Endothelial cell of umbilical vein (primary cell): ENCODE results near the gene SPOCD1. TPM values are rescaled to one million over a fixed set of nuclear protein-coding genes. Genes with fewer than 3 reads are reported as not detected.

Source experiments
- BruUV-seq: library from RNA; stranded (reverse); fragments of 400-500 nt; replicated peaks from 2 replicates; lab custom pipeline; 2021; lab: Mats Ljungman, UMichigan
- CTCF ChIA-PET: fragments of 300-600, 350-600 bp; sonication (Branson Sonifier 250); formaldehyde crosslinking; loops from one replicate; lab custom pipeline; 2021; ENCODE audit warnings: antibody characterized with exemption, inconsistent platforms; lab: Charles Lee
- POLR2A ChIA-PET: fragments of 300-600, 350-600 bp; sonication (Branson Sonifier 250); formaldehyde crosslinking; loops from one replicate; lab custom pipeline; 2021; ENCODE audit warnings: antibody characterized with exemption, inconsistent platforms; lab: Charles Lee
- DNase-seq: peaks from one replicate; pipeline ENCODE4 v3.0.0-alpha.2; 2011; ENCODE audit warnings: low read depth, low spot score
- FAIRE-seq: peaks from 2 replicates; lab custom pipeline; 2011; peaks lifted over from hg19 to GRCh38; lab: Jason Lieb, UNC
- H2AFZ ChIP-seq: 2 replicates; pipeline ENCODE4 v1.6.0; 2012; ENCODE audit warnings: low read depth, low read length, control low read depth, inconsistent platforms
- H3K27ac ChIP-seq: 2 replicates; pipeline ENCODE4 v1.5.1; 2011; ENCODE audit warnings: low read depth, mild to moderate bottlenecking, control low read depth, low read length, moderate library complexity; ENCODE audit not compliant: insufficient read depth
- H3K27me3 ChIP-seq, 2 experiments: 2 replicates each; pipeline versions ENCODE4 v1.6.0 to v1.6.1; 2011; ENCODE audit warnings: low read length in 2 of 2, mixed read lengths in 1 of 2; ENCODE audit not compliant: control insufficient read depth in 2 of 2, insufficient read depth in 2 of 2
- H3K36me3 ChIP-seq, 2 experiments: 2 replicates in 1 of 2; 3 replicates in 1 of 2; pipeline ENCODE4 v1.5.1; 2011; ENCODE audit warnings: low read length in 2 of 2, mild to moderate bottlenecking in 1 of 2, moderate library complexity in 1 of 2; ENCODE audit not compliant: control insufficient read depth in 2 of 2, insufficient read depth in 2 of 2; ENCODE audit errors: extremely low read depth in 1 of 2
- H3K4me1 ChIP-seq: 3 replicates; pipeline ENCODE4 v1.5.1; 2011; ENCODE audit warnings: mild to moderate bottlenecking, low read length; ENCODE audit not compliant: control insufficient read depth, insufficient read depth; ENCODE audit errors: extremely low read depth
- H3K4me2 ChIP-seq: 2 replicates; pipeline ENCODE4 v1.6.1; 2011; ENCODE audit warnings: low read length, control low read depth, mixed read lengths; ENCODE audit not compliant: insufficient read depth
- H3K4me3 ChIP-seq, 3 experiments: fragments of 200-600 bp in 1 of 3; sonication (generic), shearing (Covaris generic) in 1 of 3; replicated peaks in 1 of 3; 2 replicates each; pipeline ENCODE4 v1.5.1; 2011 to 2016; ENCODE audit warnings: control low read depth in 3 of 3, low read length in 3 of 3, mild to moderate bottlenecking in 2 of 3, inconsistent platforms in 1 of 3, low read depth in 1 of 3, moderate library complexity in 1 of 3; ENCODE audit not compliant: insufficient read depth in 1 of 3
- H3K79me2 ChIP-seq: 2 replicates; pipeline ENCODE4 v1.6.0; 2012; ENCODE audit warnings: low read length, inconsistent platforms; ENCODE audit not compliant: control insufficient read depth, insufficient read depth
- H3K9ac ChIP-seq: replicated peaks from 2 replicates; pipeline ENCODE3; 2011; ENCODE audit warnings: low read length, control low read depth; ENCODE audit not compliant: insufficient read depth; ENCODE audit errors: extremely low read depth
- H3K9me1 ChIP-seq: replicated peaks from 3 replicates; pipeline ENCODE4 v1.6.0; 2011; ENCODE audit warnings: mild to moderate bottlenecking, low read length; ENCODE audit not compliant: control insufficient read depth, insufficient read depth; ENCODE audit errors: extremely low read depth
- H3K9me3 ChIP-seq: replicated peaks from 2 replicates; pipeline ENCODE4 v1.5.1; 2012; ENCODE audit warnings: low read length, inconsistent platforms; ENCODE audit not compliant: control insufficient read depth, insufficient read depth
- H4K20me1 ChIP-seq: replicated peaks from 2 replicates; pipeline ENCODE3; 2011; ENCODE audit warnings: mild to moderate bottlenecking, low read length; ENCODE audit not compliant: control insufficient read depth, insufficient read depth; ENCODE audit errors: extremely low read depth
- EZH2 ChIP-seq: IDR thresholded peaks from 2 replicates; pipeline ENCODE4 v1.6.1; 2012; ENCODE audit warnings: borderline replicate concordance, low read depth, mild to moderate bottlenecking, moderate library complexity, low read length, inconsistent platforms; ENCODE audit not compliant: severe bottlenecking
- FOS ChIP-seq: IDR thresholded peaks from 2 replicates; pipeline ENCODE4 v1.6.1; 2011; ENCODE audit warnings: mild to moderate bottlenecking, low read length, moderate library complexity, borderline replicate concordance; ENCODE audit not compliant: insufficient read depth
- GATA2 ChIP-seq: IDR thresholded peaks from 2 replicates; pipeline ENCODE4 v1.7.0; 2011; ENCODE audit warnings: low read depth, mild to moderate bottlenecking, moderate library complexity, mixed read lengths, low read length; ENCODE audit not compliant: insufficient read length, insufficient read depth
- JUN ChIP-seq: IDR thresholded peaks from 2 replicates; pipeline ENCODE4 v1.6.1; 2011; ENCODE audit warnings: borderline replicate concordance, low read depth; ENCODE audit not compliant: insufficient read length, insufficient read depth
- MAX ChIP-seq: IDR thresholded peaks from 2 replicates; pipeline ENCODE4 v1.6.1; 2011; ENCODE audit not compliant: insufficient read depth, insufficient read length
- MYC ChIP-seq: IDR thresholded peaks from one replicate; pipeline ENCODE4 v1.6.1; 2011; ENCODE audit warnings: mild to moderate bottlenecking, low read depth, low read length
- POLR2A ChIP-seq: IDR thresholded peaks from 2 replicates; pipeline ENCODE4 v1.6.1; 2012; ENCODE audit warnings: low read depth, mild to moderate bottlenecking, control low read depth, low read length
- POLR2AphosphoS5 ChIP-seq: IDR thresholded peaks from 2 replicates; pipeline ENCODE4 v1.6.1; 2012; ENCODE audit warnings: low read depth, mild to moderate bottlenecking, control low read depth, low read length, moderate library complexity; ENCODE audit not compliant: insufficient read depth
- dilution Hi-C: fragments of 300-500 bp; cut with MboI; formaldehyde crosslinking; loops from one replicate; pipeline ENCODE4 v1.15.0; 2019; ENCODE audit warnings: low sequenced_read_pairs; ENCODE audit not compliant: extremely low pct_ligation_motif_present
- intact Hi-C: fragments of 100-400 bp; cut with micrococcal nuclease; formaldehyde crosslinking; loops from one replicate; pipeline ENCODE4 v1.10.0; 2022
- polyA plus RNA-seq, 4 experiments: library from polyadenylated mRNA; depleted of rRNA in 3 of 4; stranded (reverse) in 3 of 4; unstranded in 1 of 4; fragments of >200 nt; gene quantifications; 2 replicates each; pipeline versions ENCODE4 v1.2.1 to v1.2.3, GENCODE V29; 2011 to 2012; ENCODE audit warnings: missing spikeins in 1 of 4
- total RNA-seq: library from RNA; stranded (reverse); gene quantifications from 2 replicates; pipeline ENCODE4 v1.2.3, GENCODE V29; 2021
- TF ChIP-seq, protein P1 (sequence below), 2 donors: IDR thresholded peaks; 1 replicate in 1 of 2; 2 replicates in 1 of 2; pipeline ENCODE4 v1.5.1; 2011; ENCODE audit warnings: low read length in 2 of 2, mild to moderate bottlenecking in 2 of 2, moderate library complexity in 2 of 2, control low read depth in 1 of 2, inconsistent platforms in 1 of 2, low read depth in 1 of 2; ENCODE audit not compliant: insufficient read depth in 1 of 2; ENCODE audit errors: extremely low read depth in 1 of 2

SPOCD1 gene
- total and polyA plus RNA-seq, 2 donors (not counting 3 experiments of a cell fraction or from before 2014, with no cell fraction given): 0.27 to 33.0 TPM

GRCh38 chr1:31787261-31787660, 28.6 kb downstream of the SPOCD1 start:
- no peaks in the 10 kb centered on the region for H3K9me1 ChIP-seq
- FAIRE-seq (no peak), DNase-seq (no peak)
- no peaks in the 10 kb centered on the region for H3K79me2 ChIP-seq
- H4K20me1 ChIP-seq: no peaks in the 10 kb centered on the region
- TF ChIP-seq FOS (no peak), POLR2A (no peak), POLR2AphosphoS5 (no peak)
- POLR2A ChIA-PET: no interaction called here
- H3K9me3 ChIP-seq: no peaks in the 10 kb centered on the region
- no peak overlapping the region for H2AFZ ChIP-seq
- H3K4me1 ChIP-seq: peaks cover 4% of the 10 kb centered on the region
- H3K27ac ChIP-seq: no peak overlapping the region
- H3K27me3 ChIP-seq: no peaks in the 10 kb centered on the region
- BruUV-seq: no TSS peak
- H3K4me3 ChIP-seq: no peak overlapping the region
- no peak overlapping the region for H3K4me2 ChIP-seq
- CTCF ChIA-PET: interaction anchor here (2.3 to 2.4 kb wide), 2 partner anchors 18 to 117 kb away, joined by 12 to 17 read pairs; no protein-coding TSS in a partner anchor
- no peaks in the 10 kb centered on the region for H3K36me3 ChIP-seq
- intact Hi-C loops: loop anchor here (10.0 kb wide), 1 partner anchor 392 kb away; no protein-coding TSS in a partner anchor
- no peak overlapping the region for H3K9ac ChIP-seq
- dilution Hi-C loops: no loop called here

GRCh38 chr1:31786366-31787060, 29.3 kb downstream of the SPOCD1 start:
- no peak overlapping the region for H3K27ac ChIP-seq
- CTCF ChIA-PET: interaction anchor here (1.5 kb wide), 1 partner anchor 21 kb away, joined by 3 read pairs; no protein-coding TSS in a partner anchor
- no TSS peak for BruUV-seq
- POLR2A ChIA-PET: no interaction called here
- no peak for TF ChIP-seq POLR2A
- TF ChIP-seq, protein P1, sequence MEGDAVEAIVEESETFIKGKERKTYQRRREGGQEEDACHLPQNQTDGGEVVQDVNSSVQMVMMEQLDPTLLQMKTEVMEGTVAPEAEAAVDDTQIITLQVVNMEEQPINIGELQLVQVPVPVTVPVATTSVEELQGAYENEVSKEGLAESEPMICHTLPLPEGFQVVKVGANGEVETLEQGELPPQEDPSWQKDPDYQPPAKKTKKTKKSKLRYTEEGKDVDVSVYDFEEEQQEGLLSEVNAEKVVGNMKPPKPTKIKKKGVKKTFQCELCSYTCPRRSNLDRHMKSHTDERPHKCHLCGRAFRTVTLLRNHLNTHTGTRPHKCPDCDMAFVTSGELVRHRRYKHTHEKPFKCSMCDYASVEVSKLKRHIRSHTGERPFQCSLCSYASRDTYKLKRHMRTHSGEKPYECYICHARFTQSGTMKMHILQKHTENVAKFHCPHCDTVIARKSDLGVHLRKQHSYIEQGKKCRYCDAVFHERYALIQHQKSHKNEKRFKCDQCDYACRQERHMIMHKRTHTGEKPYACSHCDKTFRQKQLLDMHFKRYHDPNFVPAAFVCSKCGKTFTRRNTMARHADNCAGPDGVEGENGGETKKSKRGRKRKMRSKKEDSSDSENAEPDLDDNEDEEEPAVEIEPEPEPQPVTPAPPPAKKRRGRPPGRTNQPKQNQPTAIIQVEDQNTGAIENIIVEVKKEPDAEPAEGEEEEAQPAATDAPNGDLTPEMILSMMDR (IDR thresholded peaks at IDR 0.05; ENCODE audit: extremely low read depth in 1 of 2, insufficient read depth in 1 of 2, low read depth in 1 of 2, low read length in 2 of 2): no peak
- TF ChIP-seq POLR2AphosphoS5: no peak
- no peak for TF ChIP-seq MYC
- no peak for TF ChIP-seq GATA2
- no peak for TF ChIP-seq FOS
- TF ChIP-seq JUN: no peak
- TF ChIP-seq MAX: no peak
- no peak for TF ChIP-seq EZH2
- no peaks in the 10 kb centered on the region for H3K9me3 ChIP-seq
- H3K27me3 ChIP-seq: no peaks in the 10 kb centered on the region
- H3K4me1 ChIP-seq: peaks cover 4% of the 10 kb centered on the region
- no peak overlapping the region for H3K4me2 ChIP-seq
- H3K9ac ChIP-seq: no peak overlapping the region
- H3K4me3 ChIP-seq: no peak overlapping the region
- H3K79me2 ChIP-seq: no peaks in the 10 kb centered on the region
- H4K20me1 ChIP-seq: no peaks in the 10 kb centered on the region
- H2AFZ ChIP-seq: no peak overlapping the region
- DNase-seq: no peak
- intact Hi-C loops (loop anchor here (10.0 kb wide), 1 partner anchor 392 kb away; no protein-coding TSS in a partner anchor), dilution Hi-C loops (no loop called here)
- H3K36me3 ChIP-seq: no peaks in the 10 kb centered on the region
- no peak for FAIRE-seq
- no peaks in the 10 kb centered on the region for H3K9me1 ChIP-seq
